HFFc6 (cell line): ENCODE results near the gene ANKRD7. TPM values are rescaled to one million over a fixed set of nuclear protein-coding genes. Genes with fewer than 3 reads are reported as not detected.

ENCODE experiments used
- DNase-seq: peaks from one replicate; pipeline ENCODE4 v3.0.0-alpha.2; 2018
- H3K27ac Mint-ChIP-seq: 2 replicates; pipeline ENCODE4 v1.8.0; 2020; ENCODE audit warnings: mild to moderate bottlenecking, mixed read lengths
- H3K27me3 Mint-ChIP-seq: 2 replicates; pipeline ENCODE4 v1.8.0; 2021; ENCODE audit warnings: mild to moderate bottlenecking, moderate library complexity, mixed read lengths; ENCODE audit not compliant: insufficient read depth
- H3K36me3 Mint-ChIP-seq: 2 replicates; pipeline ENCODE4 v1.8.0; 2021; ENCODE audit warnings: low read depth, mixed read lengths
- H3K4me1 Mint-ChIP-seq: 2 replicates; pipeline ENCODE4 v1.8.0; 2020; ENCODE audit warnings: low read depth, mixed read lengths
- H3K4me3 Mint-ChIP-seq: 2 replicates; pipeline ENCODE4 v1.8.0; 2020; ENCODE audit warnings: mild to moderate bottlenecking, moderate library complexity, mixed read lengths
- H3K9me3 Mint-ChIP-seq: 2 replicates; pipeline ENCODE4 v1.8.0; 2020; ENCODE audit warnings: mild to moderate bottlenecking, mixed read lengths
- CTCF ChIP-seq: fragments of 200-600 bp; sonication (generic); IDR thresholded peaks from 2 replicates; pipeline ENCODE4 v1.5.0; 2021; ENCODE audit warnings: antibody characterized with exemption, mild to moderate bottlenecking
- long read RNA-seq: library from polyadenylated mRNA; unstranded; transcript quantifications from one replicate; pipeline ENCODE4 v2.0.0, GENCODE V29; 2019
- total RNA-seq, 6 experiments: library from RNA; stranded (reverse); fragmentation: NEBNext Ultra II Directional; extraction: Animal tissue kit (Norgen Biotek cat#: 25700); gene quantifications; 2 replicates in 1 of 6; 3 replicates in 5 of 6; pipeline ENCODE4 v1.2.3, GENCODE V29; 2021

ANKRD7 gene, protein sequence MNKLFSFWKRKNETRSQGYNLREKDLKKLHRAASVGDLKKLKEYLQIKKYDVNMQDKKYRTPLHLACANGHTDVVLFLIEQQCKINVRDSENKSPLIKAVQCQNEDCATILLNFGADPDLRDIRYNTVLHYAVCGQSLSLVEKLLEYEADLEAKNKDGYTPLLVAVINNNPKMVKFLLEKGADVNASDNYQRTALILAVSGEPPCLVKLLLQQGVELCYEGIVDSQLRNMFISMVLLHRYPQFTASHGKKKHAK
- total RNA-seq, result under 1 TPM in 3 of 6 experiments, not detected in 3; 0.35 to 0.57 (median 0.37) TPM
- long read RNA-seq, result 0 reads

GRCh38 chr7:118224521-118224920, at the start of gene ANKRD7:
Gene ANKRD7 (plus strand): TSS chr7:118224704. CDS start chr7:118224831, 127 bp downstream.
- TF ChIP-seq CTCF, result no peak
- Mint-ChIP-seq H3K27me3 (no peaks in the 10 kb centered on the region; the same call in 1 of the 2 replicates), H3K4me3 (no peak within 1 kb of the TSS)

GRCh38 chr7:118175740-118176139, 48.8 kb upstream of the ANKRD7 start:
- no peaks in the 10 kb centered on the region for H3K36me3 Mint-ChIP-seq
- no peaks in the 10 kb centered on the region for H3K4me1 Mint-ChIP-seq
- H3K9me3 Mint-ChIP-seq, result no peaks in the 10 kb centered on the region
- DNase-seq, result no peak
- no peaks in the 10 kb centered on the region; the same call in 1 of the 2 replicates for H3K27me3 Mint-ChIP-seq
- no peak for TF ChIP-seq CTCF
- H3K27ac Mint-ChIP-seq, result no peak overlapping the region
- no peak overlapping the region for H3K4me3 Mint-ChIP-seq

More at GRCh38 chr7:118224521-118224920, at the start of gene ANKRD7:
- H3K36me3 Mint-ChIP-seq, result no peaks in the 10 kb centered on the region
- DNase-seq, result no peak
- no peak within 1 kb of the TSS for H3K27ac Mint-ChIP-seq
- no peaks in the 10 kb centered on the region for H3K4me1 Mint-ChIP-seq
- H3K9me3 Mint-ChIP-seq, result no peaks in the 10 kb centered on the region

DNA sequence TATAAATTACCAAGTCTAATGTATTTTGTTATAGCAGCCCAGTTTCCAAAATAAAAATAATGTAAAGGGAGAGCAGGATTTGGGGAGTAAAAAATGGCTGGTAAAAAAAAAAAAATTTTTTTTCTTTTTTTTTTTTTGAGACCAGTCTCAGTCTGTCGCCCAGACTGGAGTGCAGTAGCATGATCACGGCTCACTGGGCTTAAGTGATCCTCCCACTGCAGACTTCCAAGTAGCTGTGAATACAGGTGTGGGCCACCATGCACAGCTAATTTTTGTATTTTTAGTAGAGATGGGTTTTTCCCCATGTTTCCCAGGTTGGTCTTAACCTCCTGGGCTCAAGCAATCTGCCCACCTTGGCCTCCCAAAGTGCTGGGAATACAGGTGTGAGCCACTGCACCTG, 45.3 kb upstream of the ANKRD7 start:
- TF ChIP-seq CTCF, result no peak
- Mint-ChIP-seq H3K9me3 (no peaks in the 10 kb centered on the region), H3K27me3 (no peaks in the 10 kb centered on the region; the same call in 1 of the 2 replicates), H3K27ac (no peak overlapping the region), H3K36me3 (peaks cover 5% of the 10 kb centered on the region), H3K4me3 (no peak overlapping the region), H3K4me1 (peaks cover 7% of the 10 kb centered on the region)
- DNase-seq, result no peak

- Mint-ChIP-seq H3K9me3 (no peaks in the 10 kb centered on the region), H3K36me3 (peaks cover 23% of the 10 kb centered on the region), H3K4me1 (peaks cover 25% of the 10 kb centered on the region), H3K4me3 (peak overlapping the region; percentile 97), H3K27me3 (no peaks in the 10 kb centered on the region; the same call in 1 of the 2 replicates), H3K27ac (peak overlapping the region; percentile 98)
- DNase-seq, result no peak
- no peak for TF ChIP-seq CTCF
These were observed 41.7 kb upstream of the ANKRD7 start for GRCh38 chr7:118182593-118183427.

DNA sequence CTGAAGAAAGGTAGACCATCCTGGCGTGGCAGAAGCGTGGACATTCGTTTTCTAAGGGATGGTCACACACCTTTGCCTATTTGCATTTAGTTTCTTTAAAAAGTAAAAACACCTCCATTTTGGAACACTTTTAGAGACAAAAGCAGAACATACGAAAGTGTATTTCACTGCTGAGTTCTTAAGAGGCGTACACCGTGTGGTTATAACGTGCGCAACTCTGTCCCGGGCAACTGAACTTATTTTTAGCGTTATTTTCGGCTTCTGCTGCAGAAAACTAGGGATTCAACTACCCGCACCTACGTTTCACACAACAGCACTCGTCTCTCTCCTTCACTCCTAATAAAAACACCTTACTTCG, 41.1 kb upstream of the ANKRD7 start:
- Mint-ChIP-seq H3K9me3 (no peaks in the 10 kb centered on the region), H3K36me3 (peaks cover 23% of the 10 kb centered on the region), H3K4me1 (peaks cover 25% of the 10 kb centered on the region), H3K27ac (peak overlapping the region; percentile 98), H3K4me3 (peak overlapping the region; percentile 97), H3K27me3 (no peaks in the 10 kb centered on the region; the same call in 1 of the 2 replicates)
- DNase-seq, result no peak
- no peak for TF ChIP-seq CTCF
